Activated CD4-positive, alpha-beta T cell treated with anti-CD3 and anti-CD28 coated beads, Interleukin-2, amount 10 ng/mL, durations not matched to agents 24 days and 14 days (primary cell): ENCODE measurements around the gene CCDC102B. TPM values are rescaled to one million over a fixed set of nuclear protein-coding genes. Genes with fewer than 3 reads are reported as not detected.

ENCODE experiments used
- DNase-seq: peaks from one replicate; pipeline ENCODE4 v3.0.0; 2022
- H3K27ac Mint-ChIP-seq: one replicate; pipeline ENCODE4 v1.8.0; 2022; ENCODE audit warnings: mild to moderate bottlenecking, mixed read lengths
- H3K27me3 Mint-ChIP-seq: one replicate; pipeline ENCODE4 v1.8.0; 2022; ENCODE audit warnings: mixed read lengths
- H3K36me3 Mint-ChIP-seq: one replicate; pipeline ENCODE4 v1.8.0; 2022; ENCODE audit warnings: low read depth, mild to moderate bottlenecking, mixed read lengths
- H3K4me1 Mint-ChIP-seq: one replicate; pipeline ENCODE4 v1.8.0; 2021; ENCODE audit warnings: mixed read lengths
- H3K4me3 Mint-ChIP-seq: one replicate; pipeline ENCODE4 v1.8.0; 2022; ENCODE audit warnings: mild to moderate bottlenecking, moderate library complexity, mixed read lengths
- H3K9me3 Mint-ChIP-seq: one replicate; pipeline ENCODE4 v1.8.0; 2021; ENCODE audit warnings: mixed read lengths
- intact Hi-C: fragments of 100-400 bp; cut with micrococcal nuclease; formaldehyde crosslinking; loops from one replicate; pipeline ENCODE4 v1.15.1; 2023
- total RNA-seq: library from RNA; stranded (reverse); gene quantifications from 2 replicates; pipeline ENCODE4 v1.2.3, GENCODE V29; 2022

Gene CCDC102B
- total RNA-seq, 1 donor from 2014 or later: 0.58 TPM

- H3K36me3 Mint-ChIP-seq: no peaks in the 10 kb centered on the region
- no peak overlapping the region for H3K27ac Mint-ChIP-seq
- H3K9me3 Mint-ChIP-seq: no peaks in the 10 kb centered on the region
- no peak overlapping the region for H3K4me3 Mint-ChIP-seq
- intact Hi-C loops: no loop called here
- no peaks in the 10 kb centered on the region for H3K27me3 Mint-ChIP-seq
- no peaks in the 10 kb centered on the region for H3K4me1 Mint-ChIP-seq
- no peak for DNase-seq
Observed at GRCh38 chr18:69035756-69036155, 237.9 kb downstream of the CCDC102B start.

- no peaks in the 10 kb centered on the region for H3K27me3 Mint-ChIP-seq
Observed at GRCh38 chr18:69044215-69044614, 246.3 kb downstream of the CCDC102B start.

GRCh38 chr18:69064063-69064462, 266.2 kb downstream of the CCDC102B start:
- Mint-ChIP-seq H3K27me3 (no peaks in the 10 kb centered on the region), H3K4me3 (no peak overlapping the region), H3K9me3 (no peaks in the 10 kb centered on the region), H3K4me1 (no peaks in the 10 kb centered on the region), H3K27ac (no peak overlapping the region), H3K36me3 (no peaks in the 10 kb centered on the region)
- intact Hi-C loops: no loop called here
- DNase-seq: no peak

More at GRCh38 chr18:69044215-69044614, 246.3 kb downstream of the CCDC102B start:
- intact Hi-C loops: no loop called here
- no peaks in the 10 kb centered on the region for H3K4me1 Mint-ChIP-seq
- H3K9me3 Mint-ChIP-seq: no peaks in the 10 kb centered on the region
- no peak overlapping the region for H3K27ac Mint-ChIP-seq
- DNase-seq: no peak
- H3K36me3 Mint-ChIP-seq: no peaks in the 10 kb centered on the region
- H3K4me3 Mint-ChIP-seq: no peak overlapping the region

DNA sequence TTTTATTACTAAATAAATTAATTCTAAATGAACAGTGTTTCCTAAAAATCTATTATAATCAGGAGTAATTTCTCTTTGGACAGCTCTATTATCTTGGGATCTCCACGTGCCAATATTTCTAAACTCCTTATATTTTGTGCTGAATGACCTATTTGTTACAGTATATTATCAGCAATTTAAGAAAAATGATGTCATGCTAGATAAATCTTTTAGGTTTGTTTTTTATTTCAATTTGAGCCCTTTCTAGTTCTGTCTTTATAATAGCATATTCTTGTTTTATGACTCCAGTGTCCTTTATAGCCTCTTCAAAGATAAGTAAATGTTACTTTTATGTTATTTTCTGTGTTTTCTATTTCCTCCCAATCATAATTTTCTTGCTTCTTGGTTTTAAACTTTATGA, 269.2 kb downstream of the CCDC102B start:
- Mint-ChIP-seq H3K4me1 (no peaks in the 10 kb centered on the region), H3K27me3 (no peaks in the 10 kb centered on the region), H3K27ac (no peak overlapping the region), H3K9me3 (no peaks in the 10 kb centered on the region), H3K36me3 (no peaks in the 10 kb centered on the region), H3K4me3 (no peak overlapping the region)
- intact Hi-C loops: no loop called here
- no peak for DNase-seq

GRCh38 chr18:69071680-69072079, 273.8 kb downstream of the CCDC102B start:
- no peaks in the 10 kb centered on the region for H3K36me3 Mint-ChIP-seq
- no peaks in the 10 kb centered on the region for H3K9me3 Mint-ChIP-seq
- no peak overlapping the region for H3K4me3 Mint-ChIP-seq
- intact Hi-C loops: no loop called here
- DNase-seq: no peak
- no peak overlapping the region for H3K27ac Mint-ChIP-seq
- no peaks in the 10 kb centered on the region for H3K4me1 Mint-ChIP-seq
- no peaks in the 10 kb centered on the region for H3K27me3 Mint-ChIP-seq

GRCh38 chr18:69081846-69082245, 284.0 kb downstream of the CCDC102B start:
- Mint-ChIP-seq H3K9me3 (no peaks in the 10 kb centered on the region), H3K4me1 (no peaks in the 10 kb centered on the region), H3K36me3 (no peaks in the 10 kb centered on the region), H3K27ac (no peak overlapping the region), H3K27me3 (no peaks in the 10 kb centered on the region), H3K4me3 (no peak overlapping the region)
- DNase-seq: no peak
- intact Hi-C loops: no loop called here

GRCh38 chr18:69082499-69082898, 284.6 kb downstream of the CCDC102B start:
- no peaks in the 10 kb centered on the region for H3K27me3 Mint-ChIP-seq
- intact Hi-C loops: no loop called here
- H3K9me3 Mint-ChIP-seq: no peaks in the 10 kb centered on the region
- H3K4me1 Mint-ChIP-seq: no peaks in the 10 kb centered on the region
- no peak overlapping the region for H3K4me3 Mint-ChIP-seq
- H3K36me3 Mint-ChIP-seq: no peaks in the 10 kb centered on the region
- no peak for DNase-seq
- H3K27ac Mint-ChIP-seq: no peak overlapping the region

DNA sequence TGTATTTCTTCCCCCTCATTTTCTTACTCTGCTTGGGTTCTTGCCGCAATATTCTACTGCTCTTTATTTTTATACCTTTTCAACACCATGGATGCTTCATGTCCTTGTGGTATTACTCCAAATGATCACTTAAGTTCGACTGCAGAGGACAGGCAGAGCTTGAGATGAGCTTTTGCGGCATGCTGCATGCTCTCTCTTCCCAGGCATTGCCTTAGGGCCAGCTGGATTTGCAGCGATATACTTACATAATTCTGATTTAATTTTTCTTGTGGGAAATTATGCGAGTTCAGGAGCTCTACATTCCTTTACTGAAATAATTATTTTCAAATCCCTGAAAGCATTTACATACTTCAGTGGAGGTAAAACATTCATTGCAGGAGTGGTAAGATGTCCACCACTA, 288.1 kb downstream of the CCDC102B start:
- Mint-ChIP-seq H3K27me3 (no peaks in the 10 kb centered on the region), H3K36me3 (no peaks in the 10 kb centered on the region), H3K27ac (no peak overlapping the region), H3K4me3 (no peak overlapping the region), H3K4me1 (no peaks in the 10 kb centered on the region), H3K9me3 (no peaks in the 10 kb centered on the region)
- no peak for DNase-seq
- intact Hi-C loops: no loop called here

- no peaks in the 10 kb centered on the region for H3K9me3 Mint-ChIP-seq
- no peak for DNase-seq
- H3K4me1 Mint-ChIP-seq: no peaks in the 10 kb centered on the region
- intact Hi-C loops: no loop called here
- H3K27ac Mint-ChIP-seq: no peak overlapping the region
- H3K27me3 Mint-ChIP-seq: no peaks in the 10 kb centered on the region
- H3K36me3 Mint-ChIP-seq: no peaks in the 10 kb centered on the region
- H3K4me3 Mint-ChIP-seq: no peak overlapping the region
Observed at GRCh38 chr18:69088973-69089372, 291.1 kb downstream of the CCDC102B start.

GRCh38 chr18:69097349-69097748, 299.5 kb downstream of the CCDC102B start:
- H3K4me3 Mint-ChIP-seq: no peak overlapping the region
- H3K4me1 Mint-ChIP-seq: no peaks in the 10 kb centered on the region
- no peak for DNase-seq
- no peaks in the 10 kb centered on the region for H3K9me3 Mint-ChIP-seq
- no peaks in the 10 kb centered on the region for H3K36me3 Mint-ChIP-seq
- no peaks in the 10 kb centered on the region for H3K27me3 Mint-ChIP-seq
- no peak overlapping the region for H3K27ac Mint-ChIP-seq
- intact Hi-C loops: no loop called here

DNA sequence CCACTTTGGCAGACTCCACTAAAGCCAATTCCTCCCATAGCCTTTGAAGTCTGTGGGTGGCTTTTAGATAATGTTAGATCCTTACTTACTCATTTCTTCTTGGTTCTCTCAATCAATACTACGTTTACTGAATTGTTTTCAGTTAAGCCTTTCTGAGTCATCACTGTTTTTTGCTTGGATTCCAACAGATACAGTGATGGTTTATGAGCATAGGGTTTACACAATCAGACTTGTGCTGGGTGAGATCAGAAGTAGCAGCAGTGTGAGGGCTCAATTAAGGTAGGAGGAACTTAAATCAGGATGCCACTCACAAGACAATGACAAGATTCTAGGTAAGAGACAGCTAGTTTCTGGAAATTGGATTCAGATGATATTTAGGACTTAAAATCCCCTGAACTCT, 305.1 kb downstream of the CCDC102B start:
- no peak for DNase-seq
- H3K27ac Mint-ChIP-seq: no peak overlapping the region
- no peaks in the 10 kb centered on the region for H3K4me1 Mint-ChIP-seq
- intact Hi-C loops: no loop called here
- H3K4me3 Mint-ChIP-seq: no peak overlapping the region
- no peaks in the 10 kb centered on the region for H3K27me3 Mint-ChIP-seq
- no peaks in the 10 kb centered on the region for H3K36me3 Mint-ChIP-seq
- no peaks in the 10 kb centered on the region for H3K9me3 Mint-ChIP-seq

Other genes starting within 250 kb of the CCDC102B start
- 65.6 and 67.1 TPM in 2 replicates for gene TMX3, start 83.0 kb upstream of the CCDC102B start, total RNA-seq